ENCODE data around the gene KRTAP4-4.

Gene KRTAP4-4

DNA sequence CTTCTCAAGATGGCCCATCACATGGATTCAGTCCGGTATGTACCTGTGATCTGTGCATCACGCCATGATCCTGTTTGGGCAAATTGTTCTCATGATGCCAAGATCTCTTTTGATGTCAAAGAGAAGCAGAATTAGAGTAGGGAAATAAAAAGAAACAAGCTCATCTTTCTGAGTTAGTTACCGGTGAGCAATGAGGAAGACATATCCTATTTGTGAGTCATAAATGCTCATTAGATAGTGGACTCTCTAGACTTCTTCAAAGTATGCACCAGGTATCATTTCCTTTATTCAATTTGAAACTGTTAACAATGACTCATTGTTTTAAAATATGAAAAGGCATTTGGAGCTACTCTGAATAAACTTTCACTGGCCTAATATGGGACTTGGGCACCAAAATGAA, 28.6 kb downstream of the KRTAP4-4 start:
- Histone ChIP-seq H3K4me1 (ENCODE audit: low read length) (no peaks in the 10 kb centered on the region), H3K9me3 (replicated peaks; ENCODE audit: insufficient read depth, low read length) (no peaks in the 10 kb centered on the region), H4K20me1 (ENCODE audit: insufficient read depth, low read length) (no peaks in the 10 kb centered on the region), H3K9me2 (replicated peaks; ENCODE audit: insufficient read depth, low read length) (no peaks in the 10 kb centered on the region), H3F3A (ENCODE audit: insufficient read depth, low read length) (no peaks in the 10 kb centered on the region), H3K79me2 (ENCODE audit: low read length) (no peaks in the 10 kb centered on the region), H3K9ac (ENCODE audit: low read length) (no peak overlapping the region), H3K27ac (ENCODE audit: low read length) (no peak overlapping the region), H3K36me3 (replicated peaks; ENCODE audit: insufficient read depth, low read length) (no peaks in the 10 kb centered on the region), H2AFZ (ENCODE audit: low read length) (no peak overlapping the region), H3K4me3 (ENCODE audit: low read length) (no peak overlapping the region), H3K27me3 (replicated peaks; ENCODE audit: insufficient read depth, low read length) (no peaks in the 10 kb centered on the region), H3K4me2 (ENCODE audit: low read depth, low read length) (no peak overlapping the region)
- no peak for DNase-seq
- TF ChIP-seq EZH2phosphoT487 (IDR thresholded peaks at IDR 0.05; ENCODE audit: low read length) = no peak
- TF ChIP-seq EZH2 (optimal IDR thresholded peaks at IDR 0.05; ENCODE audit: low read depth, low read length) = no peak
- TF ChIP-seq, protein P1, sequence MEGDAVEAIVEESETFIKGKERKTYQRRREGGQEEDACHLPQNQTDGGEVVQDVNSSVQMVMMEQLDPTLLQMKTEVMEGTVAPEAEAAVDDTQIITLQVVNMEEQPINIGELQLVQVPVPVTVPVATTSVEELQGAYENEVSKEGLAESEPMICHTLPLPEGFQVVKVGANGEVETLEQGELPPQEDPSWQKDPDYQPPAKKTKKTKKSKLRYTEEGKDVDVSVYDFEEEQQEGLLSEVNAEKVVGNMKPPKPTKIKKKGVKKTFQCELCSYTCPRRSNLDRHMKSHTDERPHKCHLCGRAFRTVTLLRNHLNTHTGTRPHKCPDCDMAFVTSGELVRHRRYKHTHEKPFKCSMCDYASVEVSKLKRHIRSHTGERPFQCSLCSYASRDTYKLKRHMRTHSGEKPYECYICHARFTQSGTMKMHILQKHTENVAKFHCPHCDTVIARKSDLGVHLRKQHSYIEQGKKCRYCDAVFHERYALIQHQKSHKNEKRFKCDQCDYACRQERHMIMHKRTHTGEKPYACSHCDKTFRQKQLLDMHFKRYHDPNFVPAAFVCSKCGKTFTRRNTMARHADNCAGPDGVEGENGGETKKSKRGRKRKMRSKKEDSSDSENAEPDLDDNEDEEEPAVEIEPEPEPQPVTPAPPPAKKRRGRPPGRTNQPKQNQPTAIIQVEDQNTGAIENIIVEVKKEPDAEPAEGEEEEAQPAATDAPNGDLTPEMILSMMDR (IDR thresholded peaks at IDR 0.05; ENCODE audit: low read length) = no peak

DNA sequence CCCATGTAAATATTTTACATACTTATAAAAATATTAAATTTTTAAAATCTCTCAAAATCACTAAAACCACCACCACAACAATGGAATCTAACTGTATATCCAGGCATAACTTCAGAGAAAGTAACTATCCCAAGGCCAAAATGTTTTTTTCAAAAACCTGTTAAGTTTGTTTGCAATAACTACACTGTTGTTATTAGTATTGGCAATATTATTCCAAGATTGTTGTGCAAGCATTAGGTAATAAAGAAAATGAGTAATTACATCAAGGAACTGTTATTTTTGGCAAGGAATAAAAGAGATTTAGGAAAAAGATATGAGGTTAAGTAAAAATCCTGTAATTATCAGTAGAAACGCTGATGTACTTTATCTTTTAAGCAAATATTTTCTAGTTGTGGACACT, 33.2 kb downstream of the KRTAP4-4 start:
- Histone ChIP-seq H3K9me3 (replicated peaks; ENCODE audit: insufficient read depth, low read length) (no peaks in the 10 kb centered on the region), H3K9me2 (replicated peaks; ENCODE audit: insufficient read depth, low read length) (no peaks in the 10 kb centered on the region)

DNA sequence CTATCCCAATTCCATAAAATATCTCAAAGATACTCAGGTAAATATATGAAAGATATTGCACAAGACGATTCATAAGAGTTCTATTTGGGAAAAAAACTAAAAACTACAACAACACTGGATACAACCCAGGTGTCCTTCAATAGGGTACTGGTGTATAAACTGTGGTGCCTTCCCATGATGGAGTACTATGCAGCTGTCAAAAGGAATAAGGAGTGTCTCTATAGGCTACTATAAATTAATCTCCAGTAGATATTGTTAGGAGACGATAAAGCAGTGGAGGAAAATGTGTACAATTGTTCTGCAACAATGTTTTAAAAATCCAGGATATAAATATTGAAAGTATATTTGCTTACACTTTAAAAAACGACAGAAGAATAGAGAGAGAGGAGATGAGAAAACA, 34.1 kb downstream of the KRTAP4-4 start:
- H3K4me3 ChIP-seq (ENCODE audit: low read length) = no peak overlapping the region
- no peaks in the 10 kb centered on the region for H3K27me3 ChIP-seq (replicated peaks; ENCODE audit: insufficient read depth, low read length)
- TF ChIP-seq EZH2phosphoT487 (IDR thresholded peaks at IDR 0.05; ENCODE audit: low read length) = no peak
- TF ChIP-seq EZH2 (optimal IDR thresholded peaks at IDR 0.05; ENCODE audit: low read depth, low read length) = no peak
- TF ChIP-seq, protein P1 (IDR thresholded peaks at IDR 0.05; ENCODE audit: low read length) = no peak
- no peak overlapping the region for H3K9ac ChIP-seq (ENCODE audit: low read length)
- no peaks in the 10 kb centered on the region for H3K9me2 ChIP-seq (replicated peaks; ENCODE audit: insufficient read depth, low read length)
- no peaks in the 10 kb centered on the region for H3K79me2 ChIP-seq (ENCODE audit: low read length)
- no peaks in the 10 kb centered on the region for H3K4me1 ChIP-seq (ENCODE audit: low read length)
- H3K9me3 ChIP-seq (replicated peaks; ENCODE audit: insufficient read depth, low read length) = no peaks in the 10 kb centered on the region
- no peak for DNase-seq
- H3F3A ChIP-seq (ENCODE audit: insufficient read depth, low read length) = no peaks in the 10 kb centered on the region
- H4K20me1 ChIP-seq (ENCODE audit: insufficient read depth, low read length) = no peaks in the 10 kb centered on the region
- H3K4me2 ChIP-seq (ENCODE audit: low read depth, low read length) = no peak overlapping the region
- H3K27ac ChIP-seq (ENCODE audit: low read length) = no peak overlapping the region
- no peaks in the 10 kb centered on the region for H3K36me3 ChIP-seq (replicated peaks; ENCODE audit: insufficient read depth, low read length)
- H2AFZ ChIP-seq (ENCODE audit: low read length) = no peak overlapping the region

More for the DNA sequence above, 33.2 kb downstream of the KRTAP4-4 start:
- no peaks in the 10 kb centered on the region for H3K4me1 ChIP-seq (ENCODE audit: low read length)
- no peaks in the 10 kb centered on the region for H3K36me3 ChIP-seq (replicated peaks; ENCODE audit: insufficient read depth, low read length)
- no peak for DNase-seq
- no peak overlapping the region for H3K4me3 ChIP-seq (ENCODE audit: low read length)
- H2AFZ ChIP-seq (ENCODE audit: low read length) = no peak overlapping the region
- H3K27me3 ChIP-seq (replicated peaks; ENCODE audit: insufficient read depth, low read length) = no peaks in the 10 kb centered on the region
- no peaks in the 10 kb centered on the region for H3K79me2 ChIP-seq (ENCODE audit: low read length)
- H3K9ac ChIP-seq (ENCODE audit: low read length) = no peak overlapping the region
- H3K4me2 ChIP-seq (ENCODE audit: low read depth, low read length) = no peak overlapping the region
- TF ChIP-seq, protein P1 (IDR thresholded peaks at IDR 0.05; ENCODE audit: low read length) = no peak
- TF ChIP-seq EZH2 (optimal IDR thresholded peaks at IDR 0.05; ENCODE audit: low read depth, low read length) (no peak), EZH2phosphoT487 (IDR thresholded peaks at IDR 0.05; ENCODE audit: low read length) (no peak)
- H3F3A ChIP-seq (ENCODE audit: insufficient read depth, low read length) = no peaks in the 10 kb centered on the region
- no peak overlapping the region for H3K27ac ChIP-seq (ENCODE audit: low read length)
- no peaks in the 10 kb centered on the region for H4K20me1 ChIP-seq (ENCODE audit: insufficient read depth, low read length)
